GM21526 (cell line): ENCODE measurements around the gene PTPMT1.

Source experiments
- ATAC-seq: cut with Tn5 transposase; IDR thresholded peaks from one replicate; pipeline ENCODE4 v1.9.1; 2021; ENCODE audit warnings: moderate library complexity; ENCODE audit not compliant: unreplicated experiment, low FRiP score

The PTPMT1 gene

GRCh38 chr11:47577460-47578041 lies 12.2 kb downstream of the PTPMT1 start:
- ATAC-seq = no peak

- peak; percentile 84 for ATAC-seq
Observed at GRCh38 chr11:47578524-47579494, 13.4 kb downstream of the PTPMT1 start, which contains the start of the genes KBTBD4 and NDUFS3. TSS of gene KBTBD4 (minus strand) at chr11:47578970. CDS start at chr11:47578951, 19 bp downstream. TSS of gene NDUFS3 (plus strand) at chr11:47579074. CDS start at chr11:47579092, 18 bp downstream.

GRCh38 chr11:47583844-47584243 lies 18.4 kb downstream of the PTPMT1 start:
- ATAC-seq = no peak

GRCh38 chr11:47586098-47586855 lies 20.9 kb downstream of the PTPMT1 start, which contains the start of gene FAM180B:
TSS of gene FAM180B (plus strand) at chr11:47586678. CDS start at chr11:47586769, 91 bp downstream.
- ATAC-seq = no peak

- no peak for ATAC-seq
Observed at GRCh38 chr11:47587039-47587716, 21.8 kb downstream of the PTPMT1 start.

- ATAC-seq = no peak
Observed at GRCh38 chr11:47587723-47588326, 22.4 kb downstream of the PTPMT1 start.

GRCh38 chr11:47589118-47589517 lies 23.7 kb downstream of the PTPMT1 start:
- no peak for ATAC-seq

- no peak for ATAC-seq
Observed at GRCh38 chr11:47589584-47589976, 24.2 kb downstream of the PTPMT1 start.

GRCh38 chr11:47589977-47590861 lies 24.8 kb downstream of the PTPMT1 start:
- ATAC-seq = no peak

- no peak for ATAC-seq
Observed at GRCh38 chr11:47591764-47592163, 26.4 kb downstream of the PTPMT1 start.

- ATAC-seq = no peak
Observed at GRCh38 chr11:47592251-47592650, 26.9 kb downstream of the PTPMT1 start.

GRCh38 chr11:47592970-47593369 lies 27.6 kb downstream of the PTPMT1 start:
- no peak for ATAC-seq

- ATAC-seq = no peak
Observed at GRCh38 chr11:47593492-47593933, 28.1 kb downstream of the PTPMT1 start.

GRCh38 chr11:47593934-47594855 lies 28.8 kb downstream of the PTPMT1 start, which contains the start of gene C1QTNF4:
TSS of gene C1QTNF4 (minus strand) at chr11:47594411. CDS start at chr11:47590810, 3,601 bp downstream.
- ATAC-seq = no peak

- ATAC-seq = no peak
Observed at GRCh38 chr11:47595029-47595428, 29.6 kb downstream of the PTPMT1 start.

- no peak for ATAC-seq
Observed at GRCh38 chr11:47595967-47596366, 30.6 kb downstream of the PTPMT1 start.

- no peak for ATAC-seq
Observed at GRCh38 chr11:47599902-47600301, 34.5 kb downstream of the PTPMT1 start.

GRCh38 chr11:47603295-47603694 lies 37.9 kb downstream of the PTPMT1 start:
- ATAC-seq = no peak
